IPS-18a (cell line): ENCODE measurements around the gene ACAP1.

Experiments
- H3K27ac ChIP-seq: one replicate; pipeline ENCODE4 v1.5.1; 2013; ENCODE audit warnings: low read length
- H3K27me3 ChIP-seq: one replicate; pipeline ENCODE4 v1.6.1; 2013; ENCODE audit warnings: mild to moderate bottlenecking, low read length; ENCODE audit not compliant: control insufficient read depth, insufficient read depth
- H3K36me3 ChIP-seq: one replicate; pipeline ENCODE4 v1.6.1; 2013; ENCODE audit warnings: low read depth, low read length; ENCODE audit not compliant: control insufficient read depth
- H3K4me1 ChIP-seq: one replicate; pipeline ENCODE4 v1.6.1; 2013; ENCODE audit warnings: low read depth, low read length; ENCODE audit not compliant: control insufficient read depth
- H3K4me3 ChIP-seq: one replicate; pipeline ENCODE4 v1.5.1; 2013; ENCODE audit warnings: low read length
- H3K9ac ChIP-seq: one replicate; pipeline ENCODE4 v1.6.1; 2013; ENCODE audit warnings: mild to moderate bottlenecking, low read length, moderate library complexity
- H3K9me3 ChIP-seq: one replicate; pipeline ENCODE4 v1.6.1; 2013; ENCODE audit warnings: low read depth, low read length; ENCODE audit not compliant: control insufficient read depth

Gene ACAP1

GRCh38 chr17:7384489-7385081 is 48.3 kb downstream of the ACAP1 start:
- no peak overlapping the region for H3K27ac ChIP-seq
- H3K4me1 ChIP-seq = peaks cover 10% of the 10 kb centered on the region
- peaks cover 2% of the 10 kb centered on the region for H3K9me3 ChIP-seq
- peak overlapping the region; percentile 65 for H3K4me3 ChIP-seq
- H3K27me3 ChIP-seq = peaks cover 49% of the 10 kb centered on the region
- H3K36me3 ChIP-seq = peaks cover 7% of the 10 kb centered on the region
- H3K9ac ChIP-seq = no peak overlapping the region

GRCh38 chr17:7388856-7389255 is 52.5 kb downstream of the ACAP1 start:
- Histone ChIP-seq H3K9me3 (no peaks in the 10 kb centered on the region), H3K4me3 (no peak overlapping the region), H3K4me1 (peaks cover 4% of the 10 kb centered on the region), H3K27ac (no peak overlapping the region), H3K9ac (no peak overlapping the region), H3K36me3 (peaks cover 13% of the 10 kb centered on the region), H3K27me3 (peaks cover 6% of the 10 kb centered on the region)

- H3K27ac ChIP-seq = no peak overlapping the region
- H3K9ac ChIP-seq = no peak overlapping the region
- no peaks in the 10 kb centered on the region for H3K9me3 ChIP-seq
- no peaks in the 10 kb centered on the region for H3K4me1 ChIP-seq
- H3K27me3 ChIP-seq = no peaks in the 10 kb centered on the region
- no peak overlapping the region for H3K4me3 ChIP-seq
- peaks cover 13% of the 10 kb centered on the region for H3K36me3 ChIP-seq
Observed at GRCh38 chr17:7389924-7390910, 53.9 kb downstream of the ACAP1 start.

GRCh38 chr17:7391307-7391706 is 55.0 kb downstream of the ACAP1 start:
- Histone ChIP-seq H3K9ac (no peak overlapping the region), H3K27ac (no peak overlapping the region), H3K9me3 (no peaks in the 10 kb centered on the region), H3K27me3 (no peaks in the 10 kb centered on the region), H3K4me3 (no peak overlapping the region), H3K4me1 (no peaks in the 10 kb centered on the region), H3K36me3 (peaks cover 13% of the 10 kb centered on the region)

GRCh38 chr17:7392696-7393612 is 56.6 kb downstream of the ACAP1 start:
- H3K4me3 ChIP-seq = peak overlapping the region; percentile 85
- no peaks in the 10 kb centered on the region for H3K27me3 ChIP-seq
- no peaks in the 10 kb centered on the region for H3K4me1 ChIP-seq
- peak overlapping the region; percentile 61 for H3K9ac ChIP-seq
- H3K27ac ChIP-seq = no peak overlapping the region
- no peaks in the 10 kb centered on the region for H3K9me3 ChIP-seq
- H3K36me3 ChIP-seq = peaks cover 13% of the 10 kb centered on the region

GRCh38 chr17:7393613-7394451 is 57.5 kb downstream of the ACAP1 start:
- H3K9me3 ChIP-seq = no peaks in the 10 kb centered on the region
- H3K27ac ChIP-seq = no peak overlapping the region
- peak overlapping the region; percentile 61 for H3K9ac ChIP-seq
- H3K4me3 ChIP-seq = peak overlapping the region; percentile 85
- peaks cover 13% of the 10 kb centered on the region for H3K36me3 ChIP-seq
- no peaks in the 10 kb centered on the region for H3K4me1 ChIP-seq
- no peaks in the 10 kb centered on the region for H3K27me3 ChIP-seq

GRCh38 chr17:7394452-7395191 is 58.3 kb downstream of the ACAP1 start, which contains the start of gene PLSCR3:
TSS of gene PLSCR3 (minus strand) at chr17:7394525. CDS start at chr17:7394110, 415 bp downstream.
- Histone ChIP-seq H3K27ac (no peak within 1 kb of the TSS), H3K9me3 (no peaks in the 10 kb centered on the region), H3K36me3 (peaks cover 6% of the 10 kb centered on the region), H3K27me3 (no peaks in the 10 kb centered on the region), H3K4me1 (no peaks in the 10 kb centered on the region), H3K4me3 (peak within 1 kb of the TSS; percentile 85), H3K9ac (peak within 1 kb of the TSS; percentile 61)

- Histone ChIP-seq H3K27me3 (no peaks in the 10 kb centered on the region), H3K27ac (no peak overlapping the region), H3K4me3 (no peak overlapping the region), H3K9me3 (no peaks in the 10 kb centered on the region), H3K36me3 (peaks cover 3% of the 10 kb centered on the region), H3K9ac (no peak overlapping the region), H3K4me1 (no peaks in the 10 kb centered on the region)
Observed at GRCh38 chr17:7396147-7396546, 59.8 kb downstream of the ACAP1 start.

GRCh38 chr17:7398612-7399011 is 62.3 kb downstream of the ACAP1 start:
- H3K4me3 ChIP-seq = no peak overlapping the region
- H3K27me3 ChIP-seq = no peaks in the 10 kb centered on the region
- no peaks in the 10 kb centered on the region for H3K36me3 ChIP-seq
- H3K9ac ChIP-seq = no peak overlapping the region
- H3K4me1 ChIP-seq = peaks cover 7% of the 10 kb centered on the region
- no peaks in the 10 kb centered on the region for H3K9me3 ChIP-seq
- no peak overlapping the region for H3K27ac ChIP-seq
